ENCODE data around the gene DNTTIP2.

Gene DNTTIP2

DNA sequence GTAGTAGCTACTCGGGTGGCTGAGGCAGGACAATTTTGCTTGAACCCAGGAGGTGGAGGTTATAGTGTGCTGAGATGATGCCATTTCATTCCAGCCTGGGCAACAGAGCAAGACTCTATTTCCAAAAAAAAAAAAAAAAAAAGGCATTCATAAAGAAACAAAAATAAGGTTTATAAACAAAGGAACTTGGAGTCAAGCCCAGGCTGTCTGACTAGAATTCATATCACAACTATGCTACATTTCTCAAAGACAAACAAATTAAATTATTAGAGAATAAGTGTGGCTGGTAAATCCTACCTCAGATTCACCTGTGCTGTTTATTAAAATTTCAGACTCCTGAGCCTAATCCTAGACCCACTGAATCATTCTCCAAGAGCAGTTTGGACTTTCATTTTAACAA lies 26.0 kb upstream of the DNTTIP2 start:
- ChIA-PET POLR2A (no interaction called here), CTCF (interaction anchor here (1.3 kb wide), 1 partner anchor 431 kb away, joined by 5 read pairs; no protein-coding TSS in a partner anchor)
- TF ChIP-seq, protein P1, sequence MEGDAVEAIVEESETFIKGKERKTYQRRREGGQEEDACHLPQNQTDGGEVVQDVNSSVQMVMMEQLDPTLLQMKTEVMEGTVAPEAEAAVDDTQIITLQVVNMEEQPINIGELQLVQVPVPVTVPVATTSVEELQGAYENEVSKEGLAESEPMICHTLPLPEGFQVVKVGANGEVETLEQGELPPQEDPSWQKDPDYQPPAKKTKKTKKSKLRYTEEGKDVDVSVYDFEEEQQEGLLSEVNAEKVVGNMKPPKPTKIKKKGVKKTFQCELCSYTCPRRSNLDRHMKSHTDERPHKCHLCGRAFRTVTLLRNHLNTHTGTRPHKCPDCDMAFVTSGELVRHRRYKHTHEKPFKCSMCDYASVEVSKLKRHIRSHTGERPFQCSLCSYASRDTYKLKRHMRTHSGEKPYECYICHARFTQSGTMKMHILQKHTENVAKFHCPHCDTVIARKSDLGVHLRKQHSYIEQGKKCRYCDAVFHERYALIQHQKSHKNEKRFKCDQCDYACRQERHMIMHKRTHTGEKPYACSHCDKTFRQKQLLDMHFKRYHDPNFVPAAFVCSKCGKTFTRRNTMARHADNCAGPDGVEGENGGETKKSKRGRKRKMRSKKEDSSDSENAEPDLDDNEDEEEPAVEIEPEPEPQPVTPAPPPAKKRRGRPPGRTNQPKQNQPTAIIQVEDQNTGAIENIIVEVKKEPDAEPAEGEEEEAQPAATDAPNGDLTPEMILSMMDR (IDR thresholded peaks at IDR 0.05; ENCODE audit: insufficient read depth, low read length, missing control alignments) = no peak
- no peak overlapping the region for H3K4me3 ChIP-seq (ENCODE audit: low read depth, low read length)
- no peak for DNase-seq (ENCODE audit: low read depth, low spot score)

DNA sequence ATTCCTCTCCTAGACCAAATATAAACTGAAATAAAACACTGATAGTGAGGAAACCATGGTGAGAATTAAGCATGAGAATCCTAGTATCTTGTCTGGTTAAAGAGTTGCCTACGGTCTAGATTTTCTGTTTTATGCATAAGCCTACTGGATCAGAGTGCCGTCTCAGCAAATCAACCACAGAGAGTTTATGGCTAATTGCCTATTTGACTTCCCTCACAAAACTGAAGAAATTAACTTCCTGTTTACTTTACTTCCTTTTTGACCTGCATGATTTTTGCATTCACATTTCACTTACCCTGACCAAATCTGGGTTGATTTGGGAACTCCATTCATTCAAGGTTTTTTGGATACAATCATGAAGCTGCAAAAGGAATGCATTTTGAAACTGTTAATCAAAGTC lies 25.2 kb upstream of the DNTTIP2 start:
- POLR2A ChIA-PET = no interaction called here
- TF ChIP-seq, protein P1 (IDR thresholded peaks at IDR 0.05; ENCODE audit: insufficient read depth, low read length, missing control alignments) = no peak
- no peak for DNase-seq (ENCODE audit: low read depth, low spot score)
- CTCF ChIA-PET = interaction anchor here (1.3 kb wide), 1 partner anchor 432 kb away, joined by 5 read pairs; no protein-coding TSS in a partner anchor
- no peak overlapping the region for H3K4me3 ChIP-seq (ENCODE audit: low read depth, low read length)

DNA sequence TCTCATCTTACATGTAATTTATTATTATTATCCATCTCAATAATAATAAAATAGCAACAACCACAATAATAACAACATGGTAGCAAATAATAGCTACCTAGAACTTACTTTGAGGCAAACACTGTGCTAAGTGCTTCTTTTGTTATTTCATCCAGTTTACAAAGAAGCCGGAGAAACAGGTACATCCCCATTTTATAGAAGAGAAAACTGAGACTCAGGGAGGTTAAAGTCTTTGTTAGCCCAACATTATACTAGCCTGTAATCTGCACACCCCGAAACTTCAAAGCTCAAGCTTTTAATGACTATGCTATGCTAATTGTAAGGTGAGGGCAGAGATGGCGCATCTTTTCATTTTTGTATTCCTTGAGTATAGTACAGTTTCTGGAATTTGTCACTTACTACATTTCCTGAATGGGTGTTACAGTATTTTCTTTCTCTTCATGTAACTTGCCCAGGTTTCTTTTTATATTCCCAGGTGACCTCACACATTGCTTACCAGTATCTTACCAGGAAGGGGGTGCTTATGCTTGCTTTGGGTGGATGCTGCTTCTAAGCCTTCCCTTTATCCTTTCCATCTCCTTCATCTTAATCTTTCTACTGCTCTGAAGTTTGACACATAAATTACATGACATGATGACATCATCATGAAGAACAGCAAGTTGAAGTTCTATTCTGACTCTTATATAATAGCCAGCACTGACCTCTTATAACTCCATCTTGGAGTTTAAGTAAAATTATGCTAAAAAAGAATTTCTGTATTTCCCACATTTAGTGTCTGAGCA lies 21.9 kb upstream of the DNTTIP2 start:
- ChIA-PET POLR2A (no interaction called here), CTCF (interaction anchor here (1.2 to 1.5 kb wide), 4 partner anchors 9 to 596 kb away, joined by 3 to 4 read pairs (median 4); partner anchors contain the start of gene GCLM)
- TF ChIP-seq, protein P1 (IDR thresholded peaks at IDR 0.05; ENCODE audit: insufficient read depth, low read length, missing control alignments) = no peak
- no peak for DNase-seq (ENCODE audit: low read depth, low spot score)
- H3K4me3 ChIP-seq (ENCODE audit: low read depth, low read length) = no peak overlapping the region

DNA sequence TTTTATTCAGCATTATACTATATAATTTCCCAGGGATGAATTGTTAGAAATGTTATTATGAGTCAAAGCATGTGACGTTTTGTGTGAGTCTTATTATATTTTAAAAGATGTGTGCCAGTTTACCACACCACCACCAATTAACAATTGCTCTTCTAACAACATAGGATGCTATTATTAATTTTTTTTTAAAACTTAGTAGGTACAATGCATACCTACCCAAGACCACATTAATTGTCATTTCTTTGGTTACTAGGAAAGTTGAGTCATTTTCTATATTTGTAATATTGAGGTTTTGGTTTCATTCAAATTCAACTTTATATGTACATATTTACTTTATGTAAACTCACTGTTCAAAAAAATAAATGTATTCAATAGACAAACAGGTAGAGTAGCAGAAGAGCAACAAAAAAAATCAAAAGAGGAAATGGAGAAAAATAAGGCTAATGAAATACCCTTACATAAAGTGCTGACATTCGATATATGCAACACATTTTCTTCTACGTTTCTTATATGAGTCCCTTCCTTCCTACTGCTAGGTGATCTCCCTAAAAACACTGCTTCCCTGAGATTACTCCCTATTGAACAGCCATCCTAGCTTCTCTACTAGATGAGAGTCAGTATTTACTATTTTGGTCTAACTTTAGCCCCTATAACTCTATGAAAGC lies 20.7 kb upstream of the DNTTIP2 start:
- POLR2A ChIA-PET = no interaction called here
- CTCF ChIA-PET = interaction anchor here (1.5 kb wide), 2 partner anchors 14 to 436 kb away, joined by 4 read pairs; no protein-coding TSS in a partner anchor
- DNase-seq (ENCODE audit: low read depth, low spot score) = no peak
- no peak overlapping the region for H3K4me3 ChIP-seq (ENCODE audit: low read depth, low read length)
- TF ChIP-seq, protein P1 (IDR thresholded peaks at IDR 0.05; ENCODE audit: insufficient read depth, low read length, missing control alignments) = no peak

DNA sequence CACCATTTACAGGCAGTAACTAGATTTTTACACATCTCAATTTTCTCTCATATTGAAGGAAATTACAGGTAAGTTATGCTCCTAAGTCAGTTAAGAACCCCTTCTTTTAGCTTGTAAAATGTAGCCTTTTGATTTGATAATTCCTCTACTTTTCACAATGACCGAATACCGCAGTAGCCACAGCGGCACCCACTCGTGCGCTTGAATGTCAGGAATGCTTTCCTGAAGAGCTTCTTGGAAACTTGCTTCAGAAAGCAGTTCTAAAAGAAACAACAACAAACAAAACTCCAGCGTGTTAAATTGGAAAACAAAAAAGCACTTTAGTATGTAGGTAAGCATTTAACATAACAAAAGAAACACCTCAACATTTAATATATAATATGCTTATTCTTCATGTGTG lies 9.9 kb upstream of the DNTTIP2 start:
- ChIA-PET POLR2A (no interaction called here), CTCF (interaction anchor here (2.7 kb wide), 1 partner anchor 21 kb away, joined by 14 read pairs; the partner anchor contains the start of gene GCLM)
- DNase-seq (ENCODE audit: low read depth, low spot score) = no peak
- no peak overlapping the region for H3K4me3 ChIP-seq (ENCODE audit: low read depth, low read length)
- TF ChIP-seq, protein P1 (IDR thresholded peaks at IDR 0.05; ENCODE audit: insufficient read depth, low read length, missing control alignments) = no peak

DNA sequence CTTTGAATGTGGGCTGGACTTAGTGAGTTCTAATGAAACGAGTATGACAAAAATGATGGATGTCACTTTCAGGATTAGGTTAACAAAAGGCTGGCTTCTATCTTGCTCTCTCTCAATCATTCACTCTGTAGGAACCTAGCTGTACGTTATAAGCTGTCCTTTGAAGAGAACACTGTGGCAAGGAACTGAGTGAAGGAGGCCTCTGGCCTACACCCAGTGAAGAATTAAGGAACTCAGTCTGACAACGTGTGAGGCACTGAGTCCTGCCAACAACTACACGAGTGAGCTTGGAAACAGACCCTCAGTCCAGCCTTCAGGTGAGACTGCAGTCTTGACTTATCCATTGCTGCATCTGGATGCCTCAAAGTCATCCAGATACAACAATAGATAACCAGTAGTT lies 3.3 kb upstream of the DNTTIP2 start:
- ChIA-PET POLR2A (no interaction called here), CTCF (no interaction called here)
- H3K4me3 ChIP-seq (ENCODE audit: low read depth, low read length) = no peak overlapping the region
- TF ChIP-seq, protein P1 (IDR thresholded peaks at IDR 0.05; ENCODE audit: insufficient read depth, low read length, missing control alignments) = no peak
- DNase-seq (ENCODE audit: low read depth, low spot score) = no peak

Data from AG04449 (cell line).